Fibroblast of the conjunctiva (primary cell): ENCODE results near the gene CALB2.
"Not testable (repeated sequence)": the region's sequence is repeated elsewhere in the genome, so short reads cannot be mapped to it uniquely, and the experiment has no call there.

Experiments used
- DNase-seq: peaks from one replicate; pipeline ENCODE4 v3.0.0-alpha.2; 2010; ENCODE audit warnings: low read depth

CALB2 gene

DNA sequence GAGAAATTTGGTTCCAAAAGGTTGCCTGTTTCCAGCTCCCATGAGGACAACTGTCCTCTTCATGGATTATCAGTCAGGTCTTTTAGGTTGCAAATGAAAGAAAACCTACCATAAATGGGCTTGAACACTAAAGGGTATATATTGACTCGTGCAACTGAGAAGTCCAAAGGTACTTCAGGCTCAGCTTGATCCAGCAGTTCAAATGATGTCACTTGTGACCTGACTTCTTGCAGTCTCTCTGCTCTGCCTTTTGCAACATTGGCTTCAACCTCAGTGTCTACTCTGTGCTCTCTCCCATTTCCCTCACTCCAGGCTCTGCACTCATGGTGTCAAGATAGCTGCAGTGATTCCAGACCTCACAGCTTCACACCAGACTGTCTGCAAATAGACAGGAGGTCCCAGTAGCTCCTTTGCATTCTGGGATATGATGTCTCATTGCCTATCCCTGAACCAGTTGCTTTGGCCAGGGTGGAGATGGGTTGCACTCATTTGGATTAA, 5.5 kb upstream of the CALB2 start:
- no peak for DNase-seq

DNA sequence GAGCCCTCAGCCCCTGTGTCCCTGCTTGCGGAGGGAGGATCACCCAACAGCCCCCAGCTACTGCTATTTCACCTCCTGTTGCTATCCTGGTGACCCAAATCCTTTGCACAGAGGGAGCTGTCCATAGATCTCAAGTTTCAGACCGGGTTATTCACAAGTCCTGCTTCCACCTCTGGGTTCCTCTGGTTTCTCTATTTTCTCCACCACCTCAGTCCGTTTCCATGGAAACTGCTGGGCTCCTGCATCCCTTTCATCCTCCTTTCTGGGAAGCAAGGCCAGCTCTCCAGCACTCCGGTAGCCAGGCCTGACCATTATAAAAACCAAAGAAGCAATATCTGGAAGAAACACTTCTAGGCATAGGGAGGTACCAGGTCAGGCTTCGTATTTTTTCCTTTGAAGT, 4.8 kb upstream of the CALB2 start:
- no peak for DNase-seq

DNA sequence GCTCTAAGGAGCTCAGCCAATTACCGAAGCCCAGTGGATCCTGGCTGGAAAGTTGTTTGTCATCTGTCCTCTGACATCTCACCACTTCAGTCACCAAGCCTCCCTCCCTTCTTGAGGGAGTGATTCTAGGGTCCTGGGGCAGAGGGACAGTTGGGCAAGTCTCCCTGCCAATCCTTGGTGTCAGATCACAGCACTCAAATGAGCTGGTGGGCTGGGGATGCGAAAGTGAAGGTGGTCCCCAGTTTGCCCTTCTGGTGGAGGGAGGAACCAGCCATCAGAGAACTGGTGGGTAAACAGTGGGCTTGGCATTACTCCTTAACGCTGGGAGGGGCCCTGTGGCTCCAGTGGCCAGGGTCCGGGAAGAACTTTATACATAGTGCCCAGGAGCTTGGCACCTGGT, 4.4 kb upstream of the CALB2 start:
- no peak for DNase-seq

DNA sequence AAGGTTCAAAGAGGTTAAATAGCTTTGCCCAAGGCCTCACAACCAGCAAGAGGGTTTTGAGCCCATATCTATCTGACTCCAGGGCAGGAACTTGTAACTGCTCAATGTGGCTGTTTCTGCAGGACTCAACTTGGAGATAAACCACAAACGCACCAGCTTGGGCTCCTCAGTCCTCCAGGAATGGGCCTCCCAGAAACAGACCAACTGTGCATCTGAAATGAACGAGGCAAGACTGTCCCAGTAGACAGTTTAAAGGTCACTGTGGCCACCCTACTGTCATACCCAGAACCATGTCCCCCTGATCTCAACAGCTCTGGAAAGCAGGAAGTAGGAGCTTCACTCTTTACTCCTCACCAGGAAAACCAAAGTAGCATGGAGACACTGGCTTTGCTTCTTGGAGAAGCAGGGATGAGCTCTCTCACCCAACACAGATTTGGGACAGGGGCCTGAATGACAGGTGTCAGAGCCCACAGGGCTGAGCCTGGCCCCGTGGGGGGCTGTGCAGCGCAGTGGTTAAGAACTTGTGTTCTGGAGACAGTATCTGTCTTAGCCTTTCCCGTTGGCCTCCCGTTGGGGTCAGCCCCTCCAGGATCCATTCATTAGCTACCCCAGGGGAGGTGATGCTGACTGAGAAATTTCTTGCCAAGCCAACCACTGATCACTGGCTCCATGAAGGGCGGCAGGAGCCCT, 2.3 kb upstream of the CALB2 start:
- no peak for DNase-seq

DNA sequence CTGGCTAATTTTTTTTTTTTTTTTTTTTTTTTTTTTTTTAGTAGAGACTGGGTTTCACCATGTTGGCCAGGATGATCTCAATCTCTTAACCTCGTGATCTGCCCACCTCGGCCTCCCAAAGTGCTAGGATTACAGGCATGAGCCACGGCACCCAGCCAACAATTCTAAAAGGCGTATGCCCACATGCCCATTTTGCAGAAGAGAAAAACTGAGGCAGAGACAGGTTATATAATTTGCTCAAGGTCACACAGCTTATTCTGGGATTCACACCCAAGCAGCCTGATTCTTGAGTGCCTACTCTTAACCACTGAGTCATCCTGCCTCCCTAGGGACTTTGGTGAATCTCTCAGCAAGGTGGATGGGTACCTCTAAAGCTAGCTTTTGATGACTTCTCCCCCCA, 1.6 kb upstream of the CALB2 start:
- DNase-seq: not testable (repeated sequence)

DNA sequence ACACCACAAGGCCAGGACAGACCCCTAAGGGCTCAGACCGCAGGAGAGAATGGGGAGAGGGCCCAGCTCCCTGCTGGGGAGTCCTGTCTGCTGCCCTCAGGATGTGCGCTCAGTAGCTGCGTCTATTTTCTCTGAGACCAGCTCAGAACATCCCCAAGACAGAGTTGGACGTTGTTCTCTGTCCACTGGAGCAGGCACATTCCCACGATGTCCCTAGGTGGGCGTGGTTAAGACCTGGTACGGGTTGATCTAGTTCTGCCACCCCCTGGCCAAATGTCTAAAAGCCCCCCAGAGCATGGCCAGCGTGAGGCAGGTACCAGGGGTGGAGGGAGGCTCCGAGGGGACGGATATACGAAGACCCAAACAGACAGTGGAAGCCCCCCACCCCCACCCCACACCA, 842 bp upstream of the CALB2 start:
- no peak for DNase-seq

DNA sequence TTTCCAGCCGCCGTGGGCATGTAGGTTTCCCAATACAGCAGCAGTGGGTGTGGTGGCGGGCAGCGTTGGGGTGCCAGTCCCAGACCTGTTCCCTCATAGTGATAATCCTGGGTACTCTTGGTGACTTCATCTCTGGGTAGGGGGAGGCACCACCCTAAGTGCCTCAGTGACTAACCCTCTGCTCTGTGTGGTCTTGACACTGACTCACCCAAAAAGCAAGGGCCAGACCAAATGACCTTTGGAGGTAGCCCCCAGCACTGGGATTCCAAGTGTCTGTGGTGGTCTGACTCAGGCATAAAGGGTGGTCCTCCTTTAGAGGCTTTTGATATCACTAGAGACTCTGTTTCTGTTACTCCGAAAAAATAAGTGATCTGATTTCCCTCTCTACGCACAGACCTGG, 908 bp downstream of the CALB2 start:
- no peak for DNase-seq

DNA sequence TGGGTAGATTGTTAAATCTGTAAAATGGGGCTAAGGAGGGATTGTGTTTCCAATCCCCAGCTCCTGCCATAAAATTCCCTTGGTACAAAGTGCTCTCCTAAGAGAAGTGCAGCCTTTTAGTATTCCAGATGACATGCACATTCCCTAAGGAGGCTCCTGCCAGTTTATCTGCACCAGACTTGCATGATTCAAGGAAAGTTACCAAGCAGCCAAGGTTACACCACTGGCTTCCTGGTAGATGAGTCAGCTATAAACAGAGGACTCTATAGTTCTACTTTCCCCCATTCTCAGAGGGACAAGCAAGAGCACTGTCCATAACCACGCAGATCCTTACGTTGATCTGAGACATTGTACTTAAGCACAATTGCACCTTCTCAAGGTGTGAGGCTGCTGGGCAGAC, 1.9 kb downstream of the CALB2 start:
- DNase-seq: peak; percentile 36

DNA sequence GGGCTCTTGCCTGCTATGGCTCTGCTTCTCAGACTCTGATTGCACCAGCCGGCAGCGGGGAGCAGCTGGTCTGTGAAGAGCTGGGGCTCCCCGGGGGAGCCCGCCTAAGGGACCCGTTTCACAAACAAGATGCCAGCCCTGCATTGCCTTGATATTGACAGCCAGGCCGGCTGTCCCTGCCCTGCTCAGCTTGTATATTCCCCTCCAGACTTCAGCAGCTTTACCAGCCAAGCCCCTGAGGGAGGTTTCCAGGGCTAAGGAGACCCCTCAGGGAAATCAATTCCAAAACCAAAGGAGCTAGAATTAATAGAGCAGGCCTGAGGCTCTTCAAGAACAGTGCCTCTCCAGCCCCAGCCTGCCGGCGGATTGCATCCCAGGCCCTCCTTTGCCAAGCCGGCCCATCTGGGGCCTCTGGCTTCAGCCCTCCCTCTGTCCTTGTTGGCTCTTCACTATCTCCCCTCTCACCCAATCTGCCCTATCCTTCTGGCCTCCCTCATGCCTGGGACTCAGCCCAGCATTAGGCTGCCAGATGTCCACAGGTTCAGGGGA, 5.7 kb downstream of the CALB2 start:
- DNase-seq: no peak

DNA sequence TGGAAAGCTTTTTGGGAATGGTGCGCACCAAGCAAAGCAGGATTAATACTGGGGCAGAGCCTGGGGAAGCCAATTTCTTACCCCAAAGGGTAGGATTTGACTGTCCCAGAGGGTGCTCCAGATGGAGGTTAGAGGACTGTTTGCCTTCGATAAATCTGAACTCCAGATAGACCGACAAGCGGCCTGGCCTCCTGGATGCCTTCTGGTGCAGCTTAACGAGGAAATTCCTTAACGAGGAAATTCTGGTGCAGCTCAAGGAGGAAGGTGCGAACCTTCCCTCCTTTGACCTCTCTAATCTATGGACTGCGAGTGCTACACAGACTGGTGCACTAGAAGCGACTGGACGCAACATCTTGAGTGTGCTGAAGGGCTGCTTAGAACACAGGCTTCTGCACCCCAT, 6.5 kb downstream of the CALB2 start:
- DNase-seq: no peak

DNA sequence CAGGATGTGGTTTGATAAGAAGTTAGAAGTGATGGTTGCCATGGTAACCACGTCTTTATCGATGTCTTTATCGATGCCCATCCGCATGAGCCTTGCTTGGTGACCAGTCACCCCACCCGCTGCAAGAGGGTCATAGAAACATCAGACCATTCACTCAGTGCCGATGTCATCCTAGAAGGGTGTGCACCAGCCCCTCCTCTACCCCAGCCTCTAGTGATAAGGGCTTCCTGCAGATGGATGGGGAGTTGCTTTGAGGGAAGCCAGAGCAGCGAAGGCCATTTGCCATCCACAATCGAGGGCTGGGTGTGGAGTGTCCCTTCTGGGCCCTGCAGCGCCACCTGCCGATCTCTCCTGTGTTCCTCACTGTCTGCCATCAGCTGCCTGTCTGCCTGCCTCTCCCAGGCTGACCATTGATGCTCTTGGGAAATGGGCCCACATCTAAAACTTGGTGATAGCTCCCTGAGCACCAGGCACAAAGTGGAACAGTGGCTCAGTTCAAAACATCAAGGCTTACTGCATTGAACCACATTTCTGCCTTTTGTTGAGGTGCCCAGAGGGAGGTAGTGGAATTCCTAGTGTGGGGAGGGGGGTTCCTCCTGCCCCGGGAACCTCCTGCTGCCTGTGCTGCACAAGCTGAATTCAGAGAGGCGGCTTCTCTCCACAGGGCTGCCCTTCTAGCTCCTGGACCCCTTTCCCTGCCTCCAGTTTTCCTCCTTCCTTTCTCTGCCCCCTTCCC, 8.9 kb downstream of the CALB2 start:
- no peak for DNase-seq

DNA sequence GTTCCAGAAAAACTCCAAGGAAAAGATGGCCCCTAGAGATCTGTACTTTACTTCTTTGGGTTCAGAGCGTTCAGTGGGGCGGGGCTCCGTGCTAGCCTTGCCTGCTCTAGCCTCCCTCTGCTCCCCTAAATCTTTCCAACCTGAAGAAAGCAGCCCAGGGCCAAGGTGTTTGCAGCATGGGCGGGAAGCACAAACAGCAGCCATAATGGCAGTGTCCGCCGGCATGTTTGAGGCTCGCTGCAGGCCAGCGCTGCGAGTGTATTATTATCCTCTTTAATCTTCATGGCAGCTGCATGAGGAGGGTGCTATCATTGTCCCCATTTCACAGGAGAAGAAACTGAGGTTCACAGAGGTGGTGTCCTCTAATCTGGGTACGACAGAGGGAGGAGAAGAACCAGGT, 10.4 kb downstream of the CALB2 start:
- no peak for DNase-seq

DNA sequence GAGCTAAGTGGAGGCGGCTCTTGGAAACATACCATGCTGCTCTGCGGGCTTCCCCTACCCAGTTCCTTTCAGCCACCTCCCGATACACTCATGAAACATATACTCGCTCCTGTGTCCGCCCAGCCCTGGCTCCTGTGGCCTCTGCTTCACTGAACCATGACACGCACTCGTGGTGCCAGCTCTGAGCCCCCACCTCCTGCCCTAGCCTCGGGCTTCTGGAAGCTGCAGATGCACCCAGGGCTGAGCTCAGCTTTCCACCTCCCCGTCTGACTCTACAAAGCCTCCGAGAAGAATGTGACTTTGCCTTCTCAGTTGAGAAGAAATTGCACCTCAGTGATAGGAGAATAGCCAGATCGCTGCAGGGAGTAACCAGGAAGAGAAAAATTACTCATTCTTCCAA, 11.0 kb downstream of the CALB2 start:
- no peak for DNase-seq

DNA sequence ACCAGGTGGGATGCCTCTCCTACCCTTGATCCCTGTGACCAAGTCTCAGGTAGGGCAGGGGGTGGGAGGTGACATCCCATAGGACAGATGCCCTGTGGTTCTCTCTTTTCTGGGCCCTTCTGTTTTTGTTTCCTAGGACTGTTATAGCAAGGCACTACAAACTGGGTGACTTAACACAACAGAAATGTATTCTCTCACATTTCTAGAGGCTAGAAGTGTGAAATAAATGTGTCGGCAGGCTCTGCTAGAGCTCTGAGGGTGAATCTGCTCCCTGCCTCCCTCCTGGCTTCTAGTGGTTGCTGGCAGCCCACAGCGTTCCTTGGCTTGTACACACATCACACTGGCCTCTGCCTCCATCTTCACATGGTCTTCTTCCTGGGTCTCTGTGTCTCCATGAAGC, 12.7 kb downstream of the CALB2 start:
- DNase-seq: no peak

DNA sequence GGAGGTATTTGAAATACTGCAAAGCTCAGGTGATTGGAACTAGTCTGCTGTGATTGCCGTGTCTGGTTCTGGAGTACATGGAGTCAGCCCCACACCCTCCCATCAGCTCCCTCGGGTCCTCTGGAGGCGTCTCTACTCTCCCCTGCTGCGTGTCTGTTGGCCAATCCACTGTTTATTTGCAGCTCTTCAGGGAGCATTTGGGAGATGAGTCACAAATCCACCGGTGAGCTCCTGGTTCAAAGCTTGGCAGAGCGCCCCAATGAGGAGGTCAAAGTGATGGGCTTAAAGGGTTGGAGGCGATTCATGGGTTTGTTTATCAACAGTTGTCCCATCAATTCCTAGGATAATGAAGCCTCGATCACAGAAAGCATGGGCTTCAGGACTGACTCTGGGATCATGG, 14.6 kb downstream of the CALB2 start:
- DNase-seq: peak; percentile 13

DNA sequence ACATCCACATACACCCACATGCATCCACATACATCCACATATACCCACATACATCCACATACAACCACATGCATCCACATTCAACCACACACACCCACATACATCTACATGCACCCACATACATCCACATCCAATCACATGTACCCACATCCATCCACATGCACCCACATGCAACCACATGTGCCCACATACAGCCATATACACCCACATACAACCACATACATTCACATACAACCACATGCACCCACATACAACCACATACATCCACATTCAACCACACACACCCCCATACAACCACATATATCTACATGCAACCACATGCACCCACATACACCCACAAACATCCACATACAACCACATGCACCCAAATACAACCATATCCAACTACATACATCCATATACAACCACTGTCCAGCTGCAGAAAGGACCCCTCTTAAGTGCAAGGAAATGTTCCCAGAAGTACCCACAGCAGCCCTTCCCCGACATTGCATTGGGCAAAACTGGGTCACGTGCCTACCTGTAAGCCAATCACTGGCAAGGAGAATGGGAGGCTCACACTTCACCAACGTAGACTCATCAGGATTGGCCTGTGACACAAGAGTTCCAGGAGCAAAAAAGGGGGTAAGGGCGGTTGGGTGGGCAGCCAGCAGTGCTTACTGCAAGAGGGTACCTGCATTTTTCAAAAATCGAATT, 18.1 kb downstream of the CALB2 start:
- DNase-seq: no peak

DNA sequence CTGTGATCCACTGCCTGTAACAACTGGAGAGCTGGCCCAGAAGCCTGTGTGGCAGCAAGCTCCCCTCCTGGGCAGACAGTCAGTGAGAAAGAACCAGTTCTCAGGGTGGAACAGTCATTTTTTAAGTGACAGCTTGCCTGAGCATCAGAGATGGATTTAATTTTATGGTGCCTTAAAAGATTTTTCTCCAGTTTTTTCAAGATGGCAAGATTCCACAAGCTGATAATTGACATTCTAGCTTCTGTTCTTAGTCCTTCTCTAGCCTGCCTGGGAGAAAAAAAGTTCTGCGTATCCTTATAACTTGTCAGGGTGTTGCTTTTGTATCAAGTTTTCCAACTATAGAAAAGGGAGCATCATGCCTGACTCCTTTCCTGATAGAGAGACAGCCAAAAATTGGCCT, 21.2 kb downstream of the CALB2 start:
- no peak for DNase-seq

DNA sequence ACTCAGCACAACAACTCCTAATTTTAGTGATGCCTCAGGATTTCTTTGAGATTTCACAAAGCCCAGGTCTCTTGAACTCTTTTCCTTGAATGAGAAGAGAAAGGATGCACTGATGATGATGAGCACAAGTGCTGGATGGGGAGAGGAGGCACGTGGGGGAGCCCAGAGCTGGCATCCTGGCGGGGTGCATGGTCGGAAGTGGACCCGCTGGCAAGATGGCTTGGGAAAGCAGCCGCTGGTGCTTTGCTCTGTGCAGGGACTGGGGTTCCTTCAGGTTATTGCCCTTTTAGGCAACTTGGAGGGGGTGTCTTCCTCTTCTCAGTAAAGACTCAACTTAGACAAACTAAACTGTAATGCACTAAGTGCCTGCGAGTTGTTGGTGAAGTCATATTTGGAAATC, 22.3 kb downstream of the CALB2 start:
- no peak for DNase-seq

DNA sequence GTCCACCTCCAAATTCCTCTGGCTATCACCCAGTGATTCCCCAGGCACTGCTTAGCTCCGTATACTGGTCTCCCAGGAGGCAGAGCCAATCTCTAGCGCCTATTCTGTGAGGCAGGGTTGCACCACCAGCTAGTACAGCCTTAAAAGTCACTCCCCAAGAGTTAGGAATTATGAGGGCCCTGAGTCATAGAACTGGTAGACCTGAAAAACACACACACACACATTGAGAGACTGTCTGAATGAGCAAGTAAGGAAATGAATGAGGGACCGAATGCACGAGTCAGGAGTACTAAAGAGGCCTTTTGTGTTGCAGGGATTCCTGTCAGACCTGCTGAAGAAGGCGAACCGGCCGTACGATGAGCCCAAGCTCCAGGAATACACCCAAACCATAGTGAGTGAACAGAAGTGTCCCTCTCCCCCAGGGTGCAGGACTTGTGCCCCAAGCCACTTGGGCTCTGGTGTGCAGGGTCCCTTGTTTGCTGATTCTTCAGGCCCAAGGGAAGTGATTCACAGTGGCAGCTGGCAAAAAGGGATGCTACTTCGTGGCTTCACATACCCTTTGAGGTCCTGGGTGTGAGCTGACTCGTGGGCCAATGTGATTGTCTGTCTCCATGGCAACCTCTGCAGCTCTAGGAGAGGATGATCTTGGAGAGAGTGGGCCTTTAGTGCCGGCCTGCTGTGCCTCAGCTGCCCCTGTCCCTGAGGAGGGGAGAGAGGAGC, 24.7 kb downstream of the CALB2 start:
- DNase-seq: no peak

DNA sequence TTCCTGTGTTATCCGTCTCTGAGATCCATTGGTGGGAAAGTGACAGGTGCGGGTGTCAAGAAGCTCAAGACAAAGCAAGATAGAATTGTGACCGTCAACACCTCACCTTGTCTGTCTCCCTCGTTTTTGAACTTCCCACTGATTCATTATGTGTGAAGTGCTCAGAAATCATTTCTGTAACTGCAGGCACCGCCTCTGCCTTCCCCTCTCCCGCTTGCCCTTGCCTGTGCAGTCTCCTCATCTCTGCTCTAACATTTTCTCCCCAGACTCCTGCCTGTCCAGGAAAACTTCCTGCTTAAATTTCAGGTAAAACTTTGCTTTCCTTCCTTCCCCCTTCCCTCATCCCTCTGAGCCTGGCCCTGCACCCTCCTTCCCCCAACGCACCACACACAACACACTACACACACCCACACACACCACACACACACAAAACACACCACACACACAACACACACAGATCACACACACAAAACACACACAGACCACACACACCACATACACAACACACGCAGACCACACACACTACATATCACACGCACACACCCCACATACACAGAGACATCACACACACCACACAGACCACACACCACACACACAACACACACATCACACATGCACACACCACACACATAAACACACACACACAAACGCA, 25.7 kb downstream of the CALB2 start:
- DNase-seq: no peak

DNA sequence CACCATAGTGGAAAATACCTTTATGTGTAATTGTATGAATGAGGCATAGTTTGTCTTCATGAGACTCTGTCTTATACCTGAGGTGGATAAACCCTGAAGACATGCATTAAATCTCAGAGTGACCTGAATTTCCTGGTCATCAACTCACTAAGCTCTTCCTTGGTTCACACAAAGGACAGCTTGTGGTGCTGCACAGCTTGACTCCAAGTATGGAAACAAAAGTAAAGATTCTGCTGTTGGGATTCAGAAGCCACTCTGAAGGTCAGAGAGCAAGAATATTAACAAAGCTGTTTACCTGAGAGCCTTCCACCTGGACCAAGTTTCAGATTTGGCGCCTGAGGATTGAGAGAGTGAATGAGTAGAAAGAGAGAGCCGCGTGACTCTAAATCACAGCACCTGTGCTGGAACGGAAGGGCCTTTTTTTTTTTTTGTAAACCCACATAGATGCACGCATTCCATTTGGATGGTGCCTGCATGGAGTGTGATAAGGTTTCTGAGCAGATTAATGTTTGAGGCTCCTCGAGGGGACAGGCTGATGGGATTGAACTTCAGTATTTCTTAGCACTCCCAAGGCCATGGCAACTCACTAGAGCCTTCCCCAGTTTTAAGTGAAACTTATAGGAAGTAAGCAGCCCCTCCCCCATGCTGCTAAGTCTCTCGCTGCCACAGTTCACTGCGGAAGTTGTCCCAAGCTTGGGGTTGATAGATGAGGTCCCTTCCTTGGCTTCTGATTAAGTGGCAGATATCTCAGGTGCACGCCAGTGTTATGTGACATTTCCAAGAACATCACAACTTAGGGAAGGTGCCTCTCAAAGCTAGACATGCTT, 28.7 kb downstream of the CALB2 start:
- no peak for DNase-seq
